Measurements from ENCODE around the gene FLCN. TPM values are rescaled to one million over a fixed set of nuclear protein-coding genes. Genes with fewer than 3 reads are reported as not detected.

The FLCN gene
- total RNA-seq, 1 experiment from 2014 or later, result 14.8 TPM

- peak; percentile 20 for DNase-seq (ENCODE audit: low spot score)
These were observed 508 bp downstream of the FLCN start for GRCh38 chr17:17236295-17237025.

- no peak for DNase-seq (ENCODE audit: low spot score)
These were observed 1.5 kb downstream of the FLCN start for GRCh38 chr17:17235212-17236174.

- no peak for DNase-seq (ENCODE audit: low spot score)
These were observed 4.7 kb downstream of the FLCN start for GRCh38 chr17:17232303-17232621.

- no peak for DNase-seq (ENCODE audit: low spot score)
These were observed 5.2 kb downstream of the FLCN start for GRCh38 chr17:17231621-17232302.

GRCh38 chr17:17229416-17230384 is 7.3 kb downstream of the FLCN start:
- no peak for DNase-seq (ENCODE audit: low spot score)

- DNase-seq (ENCODE audit: low spot score), result no peak
These were observed 8.3 kb downstream of the FLCN start for GRCh38 chr17:17228521-17229279.

GRCh38 chr17:17227608-17228520 is 9.1 kb downstream of the FLCN start:
- DNase-seq (ENCODE audit: low spot score), result no peak

GRCh38 chr17:17226451-17227265 is 10.3 kb downstream of the FLCN start:
- no peak for DNase-seq (ENCODE audit: low spot score)

- DNase-seq (ENCODE audit: low spot score), result no peak
These were observed 11.1 kb downstream of the FLCN start for GRCh38 chr17:17225901-17226300.

GRCh38 chr17:17224137-17224536 is 12.8 kb downstream of the FLCN start:
- no peak for DNase-seq (ENCODE audit: low spot score)

GRCh38 chr17:17223736-17224135 is 13.2 kb downstream of the FLCN start:
- DNase-seq (ENCODE audit: low spot score), result no peak

- DNase-seq (ENCODE audit: low spot score), result no peak
These were observed 15.6 kb downstream of the FLCN start for GRCh38 chr17:17221329-17221728.

- no peak for DNase-seq (ENCODE audit: low spot score)
These were observed 16.4 kb downstream of the FLCN start for GRCh38 chr17:17220529-17220928.

GRCh38 chr17:17217995-17218394 is 19.0 kb downstream of the FLCN start:
- no peak for DNase-seq (ENCODE audit: low spot score)

- no peak for DNase-seq (ENCODE audit: low spot score)
These were observed 20.2 kb downstream of the FLCN start for GRCh38 chr17:17216776-17217175.

GRCh38 chr17:17216236-17216635 is 20.7 kb downstream of the FLCN start:
- no peak for DNase-seq (ENCODE audit: low spot score)

- no peak for DNase-seq (ENCODE audit: low spot score)
These were observed 21.4 kb downstream of the FLCN start for GRCh38 chr17:17215575-17215974.
